Measurements from ENCODE around the gene ANKRD13A. TPM values are rescaled to one million over a fixed set of nuclear protein-coding genes. Genes with fewer than 3 reads are reported as not detected.

Gene ANKRD13A
- total and polyA plus RNA-seq, 7 donors: 6.8 to 16.3 (median 9.0) TPM

Other genes starting within 250 kb of the ANKRD13A start
- gene TRPV4, start 166.0 kb upstream of the ANKRD13A start, total RNA-seq: under 1 TPM in 3 of 4 donors, not detected in 1; 0.07 to 0.11 (median 0.10) TPM
- under 1 TPM; 0.03 to 0.07 (median 0.05) TPM for gene TRPV4, start 166.0 kb upstream of the ANKRD13A start, polyA plus RNA-seq
- gene GLTP, start 118.9 kb upstream of the ANKRD13A start, total RNA-seq: 10 to 100 TPM; 15.3 to 23.3 (median 16.9) TPM
- 10 to 100 TPM; 12.1 to 18.7 (median 18.2) TPM for gene GLTP, start 118.9 kb upstream of the ANKRD13A start, polyA plus RNA-seq
- 10 to 100 TPM in 1 of 4 donors, 1 to 10 TPM in 3; 5.8 to 11.2 (median 8.5) TPM for gene TCHP, start 99.2 kb upstream of the ANKRD13A start, total RNA-seq
- gene TCHP, start 99.2 kb upstream of the ANKRD13A start, polyA plus RNA-seq: 10 to 100 TPM in 1 of 3 donors, 1 to 10 TPM in 2; 4.5 to 14.8 (median 5.7) TPM
- 10 to 100 TPM; 17.5 to 29.7 (median 26.4) TPM for gene GIT2, start 3.1 kb upstream of the ANKRD13A start, total RNA-seq
- gene GIT2, start 3.1 kb upstream of the ANKRD13A start, polyA plus RNA-seq: 10 to 100 TPM; 10.8 to 20.3 (median 13.3) TPM
- 1 to 10 TPM; 3.1 to 9.8 (median 6.1) TPM for gene C12orf76, start 49.1 kb downstream of the ANKRD13A start, total RNA-seq
- gene C12orf76, start 49.1 kb downstream of the ANKRD13A start, polyA plus RNA-seq: 10 to 100 TPM in 1 of 3 donors, 1 to 10 TPM in 2; 6.9 to 19.1 (median 7.4) TPM
- 1 to 10 TPM; 4.1 to 9.6 (median 5.3) TPM for gene IFT81, start 124.9 kb downstream of the ANKRD13A start, total RNA-seq
- gene IFT81, start 124.9 kb downstream of the ANKRD13A start, polyA plus RNA-seq: 1 to 10 TPM; 2.5 to 8.7 (median 3.8) TPM

Data from psoas muscle (tissue), 7 donors.